ENCODE results near the gene ACVR1B.

- TF ChIP-seq, protein P1, sequence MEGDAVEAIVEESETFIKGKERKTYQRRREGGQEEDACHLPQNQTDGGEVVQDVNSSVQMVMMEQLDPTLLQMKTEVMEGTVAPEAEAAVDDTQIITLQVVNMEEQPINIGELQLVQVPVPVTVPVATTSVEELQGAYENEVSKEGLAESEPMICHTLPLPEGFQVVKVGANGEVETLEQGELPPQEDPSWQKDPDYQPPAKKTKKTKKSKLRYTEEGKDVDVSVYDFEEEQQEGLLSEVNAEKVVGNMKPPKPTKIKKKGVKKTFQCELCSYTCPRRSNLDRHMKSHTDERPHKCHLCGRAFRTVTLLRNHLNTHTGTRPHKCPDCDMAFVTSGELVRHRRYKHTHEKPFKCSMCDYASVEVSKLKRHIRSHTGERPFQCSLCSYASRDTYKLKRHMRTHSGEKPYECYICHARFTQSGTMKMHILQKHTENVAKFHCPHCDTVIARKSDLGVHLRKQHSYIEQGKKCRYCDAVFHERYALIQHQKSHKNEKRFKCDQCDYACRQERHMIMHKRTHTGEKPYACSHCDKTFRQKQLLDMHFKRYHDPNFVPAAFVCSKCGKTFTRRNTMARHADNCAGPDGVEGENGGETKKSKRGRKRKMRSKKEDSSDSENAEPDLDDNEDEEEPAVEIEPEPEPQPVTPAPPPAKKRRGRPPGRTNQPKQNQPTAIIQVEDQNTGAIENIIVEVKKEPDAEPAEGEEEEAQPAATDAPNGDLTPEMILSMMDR (IDR thresholded peaks at IDR 0.05): no peak
- no peak for TF ChIP-seq EZH2 (IDR thresholded peaks at IDR 0.05; ENCODE audit: borderline replicate concordance, insufficient read depth, low read depth, low read length, poor library complexity, severe bottlenecking)
Observed at GRCh38 chr12:52005903-52006703, 54.6 kb downstream of the ACVR1B start.

Measured in B cell (primary cell).